Activated CD8-positive, alpha-beta memory T cell treated with anti-CD3 and anti-CD28 coated beads, Interleukin-2, amount 50 U/mL, for 24 hours (primary cell): Measurements from ENCODE around the gene LGALS7B.
"Not testable (repeated sequence)": the region's sequence is repeated elsewhere in the genome, so short reads cannot be mapped to it uniquely, and the experiment has no call there.

Source experiments
- DNase-seq: peaks from one replicate; pipeline ENCODE4 v3.0.0-alpha.2; 2020; ENCODE audit errors: extremely low read depth

The LGALS7B gene

DNA sequence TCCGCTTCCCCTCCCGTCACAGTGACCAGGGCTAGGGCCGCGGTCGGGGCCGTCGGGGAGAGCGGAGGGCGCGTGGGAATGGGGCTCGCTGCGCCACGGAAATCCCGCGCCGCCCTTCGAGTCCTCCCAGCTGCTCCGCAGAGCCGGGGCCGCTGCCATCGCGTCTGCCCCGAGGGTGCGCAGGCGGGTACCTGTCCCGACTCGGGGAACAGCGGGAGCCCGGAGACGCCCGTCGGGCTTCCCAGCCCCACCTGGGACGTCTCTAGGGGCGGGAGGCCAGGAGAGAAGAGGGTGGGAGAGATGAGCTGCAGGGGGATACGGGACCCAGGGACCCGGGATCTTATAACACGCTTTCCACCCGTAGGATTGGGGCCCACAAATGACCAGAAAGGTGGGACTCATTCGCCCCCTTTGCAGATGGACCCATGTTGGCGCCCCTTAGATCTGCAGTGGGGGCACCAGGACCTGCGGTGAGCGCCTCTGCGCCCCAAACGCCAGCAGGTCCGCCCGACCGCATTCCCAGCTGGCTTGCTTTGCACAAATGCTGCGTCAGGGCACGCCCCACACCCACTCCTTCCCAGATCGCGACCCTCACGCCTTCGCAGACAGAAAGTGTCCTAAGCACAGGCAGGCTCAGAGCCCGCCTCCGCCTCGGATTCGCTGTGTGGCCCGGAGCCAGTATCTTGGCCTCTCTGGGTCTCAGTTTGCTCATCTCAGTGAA, 18.6 kb upstream of the LGALS7B start:
- DNase-seq = not testable (repeated sequence)

DNA sequence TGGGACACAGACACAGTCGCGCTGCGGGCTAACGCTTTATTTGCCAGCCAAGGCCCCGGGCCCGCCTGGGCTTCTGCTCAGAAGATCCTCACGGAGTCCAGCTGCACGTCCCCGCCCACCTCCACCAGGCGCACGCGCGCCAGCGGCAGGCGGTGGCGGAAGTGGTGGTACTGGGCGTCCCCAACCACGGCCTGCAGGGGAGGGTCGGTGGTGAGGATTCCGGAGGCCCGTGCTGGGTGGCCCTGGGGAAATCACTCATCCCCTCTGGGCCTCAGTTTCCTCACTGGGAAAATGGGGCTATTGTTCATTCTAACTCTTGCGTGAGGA, 18.1 kb upstream of the LGALS7B start:
- not testable (repeated sequence) for DNase-seq

DNA sequence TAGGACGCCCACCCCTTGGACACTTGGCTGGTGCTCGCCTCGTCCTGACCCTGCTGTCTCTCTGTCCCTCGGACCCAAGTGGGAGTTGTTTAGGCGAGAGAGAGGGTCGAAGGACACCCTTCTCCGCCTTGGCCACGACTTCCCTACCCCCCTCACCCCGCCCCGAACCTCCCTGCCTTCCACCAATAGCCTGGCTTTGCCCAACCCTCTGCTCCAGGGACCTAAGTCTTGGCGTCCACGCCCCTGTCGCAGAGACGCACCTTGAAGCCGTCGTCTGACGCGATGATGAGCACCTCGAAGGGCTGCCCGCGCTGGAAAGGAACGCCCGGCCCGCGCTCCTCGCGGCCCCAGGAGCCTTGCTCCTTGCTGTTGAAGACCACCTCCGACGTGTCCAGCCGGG, 17.4 kb upstream of the LGALS7B start:
- not testable (repeated sequence) for DNase-seq

- no peak for DNase-seq
These were observed 15.4 kb upstream of the LGALS7B start, which contains the start of gene LGALS7 for GRCh38 chr19:38773469-38774177. Gene LGALS7 (minus strand): TSS chr19:38773517. CDS start chr19:38773492, 25 bp downstream.

- DNase-seq = no peak
These were observed 14.6 kb upstream of the LGALS7B start for GRCh38 chr19:38774181-38774950.

GRCh38 chr19:38778733-38779132, 10.3 kb upstream of the LGALS7B start:
- no peak for DNase-seq

DNA sequence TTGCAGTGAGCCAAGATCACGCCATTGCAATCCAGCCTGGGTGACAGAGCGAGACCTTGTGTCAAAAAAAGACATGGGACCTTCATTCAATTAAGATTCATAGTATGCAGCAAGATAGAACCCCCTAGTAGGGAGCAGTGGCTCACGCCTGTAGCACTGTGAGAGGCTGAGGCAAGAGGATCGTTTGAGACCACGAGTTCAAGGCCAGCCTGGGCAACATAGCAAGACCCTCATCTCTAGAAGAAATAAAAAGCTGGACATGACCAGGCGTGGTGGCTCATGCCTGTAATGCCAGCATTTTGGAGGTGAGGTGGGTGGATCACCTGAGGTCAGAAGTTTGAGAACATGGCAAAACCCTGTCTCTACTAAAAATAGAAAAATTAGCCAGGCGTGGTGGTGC, 8.6 kb upstream of the LGALS7B start:
- no peak for DNase-seq

- no peak for DNase-seq
These were observed 7.9 kb upstream of the LGALS7B start for GRCh38 chr19:38781058-38781457.

GRCh38 chr19:38782212-38782611, 6.8 kb upstream of the LGALS7B start:
- DNase-seq = not testable (repeated sequence)

GRCh38 chr19:38784224-38784623, 4.8 kb upstream of the LGALS7B start:
- DNase-seq = no peak

DNA sequence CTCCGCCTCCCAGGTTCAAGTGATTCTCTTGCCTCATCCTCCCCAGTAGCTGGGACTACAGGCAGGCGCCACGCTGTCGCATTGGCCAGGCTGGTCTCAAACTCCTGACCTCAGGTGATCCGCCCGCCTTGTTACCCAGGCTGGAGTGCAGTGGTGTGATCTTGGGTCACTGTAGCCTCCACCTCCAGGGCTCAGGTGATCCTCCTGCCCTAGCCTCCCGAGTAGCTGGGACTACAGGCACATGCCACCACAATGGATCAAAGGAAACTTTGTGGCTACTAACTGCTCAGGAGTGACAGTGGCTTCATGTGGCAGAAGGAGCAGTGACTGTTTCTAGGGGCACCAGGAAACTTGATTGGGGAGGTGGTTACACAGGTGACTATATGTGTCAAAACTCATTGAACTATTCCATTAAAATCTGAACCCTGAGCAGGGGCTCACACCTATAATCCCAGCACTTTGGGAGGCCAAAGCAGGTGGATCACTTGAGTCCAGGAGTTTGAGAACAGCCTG, 3.8 kb upstream of the LGALS7B start:
- DNase-seq = no peak

- DNase-seq = not testable (repeated sequence)
These were observed 2.9 kb upstream of the LGALS7B start for GRCh38 chr19:38786061-38786460.

DNA sequence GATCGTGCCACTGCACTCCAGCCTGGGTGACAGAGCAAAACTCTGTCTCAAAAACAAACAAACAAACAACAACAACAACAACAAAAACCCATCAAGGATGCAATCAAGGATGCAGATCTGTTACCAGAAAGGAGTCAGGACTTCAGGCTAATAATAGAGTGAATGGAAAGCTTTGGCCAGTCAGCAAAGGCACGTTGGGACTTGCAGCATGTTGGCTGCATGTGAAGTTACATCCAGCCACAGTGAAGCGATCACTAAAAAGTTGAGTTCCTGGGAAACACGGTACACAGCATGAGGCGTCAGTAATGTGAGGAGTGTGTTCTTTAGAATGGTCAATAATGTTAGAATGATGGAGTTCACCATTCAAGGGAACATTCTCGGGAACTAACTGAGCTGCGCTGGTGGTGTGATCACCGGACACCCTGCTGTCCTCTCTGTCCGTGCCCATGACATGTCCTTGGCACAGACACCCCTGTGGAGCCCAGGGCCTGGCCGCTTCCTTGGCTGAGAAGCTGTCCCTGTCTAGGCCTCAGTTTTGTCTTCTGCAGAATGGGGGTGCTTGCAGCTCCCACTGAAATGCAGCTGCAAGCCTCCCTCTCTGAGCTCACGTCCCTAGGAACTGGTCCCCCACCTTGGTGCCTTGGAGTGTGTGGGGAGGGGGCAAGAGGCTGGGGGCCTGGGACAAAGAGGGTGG, 2.3 kb upstream of the LGALS7B start:
- no peak for DNase-seq

DNA sequence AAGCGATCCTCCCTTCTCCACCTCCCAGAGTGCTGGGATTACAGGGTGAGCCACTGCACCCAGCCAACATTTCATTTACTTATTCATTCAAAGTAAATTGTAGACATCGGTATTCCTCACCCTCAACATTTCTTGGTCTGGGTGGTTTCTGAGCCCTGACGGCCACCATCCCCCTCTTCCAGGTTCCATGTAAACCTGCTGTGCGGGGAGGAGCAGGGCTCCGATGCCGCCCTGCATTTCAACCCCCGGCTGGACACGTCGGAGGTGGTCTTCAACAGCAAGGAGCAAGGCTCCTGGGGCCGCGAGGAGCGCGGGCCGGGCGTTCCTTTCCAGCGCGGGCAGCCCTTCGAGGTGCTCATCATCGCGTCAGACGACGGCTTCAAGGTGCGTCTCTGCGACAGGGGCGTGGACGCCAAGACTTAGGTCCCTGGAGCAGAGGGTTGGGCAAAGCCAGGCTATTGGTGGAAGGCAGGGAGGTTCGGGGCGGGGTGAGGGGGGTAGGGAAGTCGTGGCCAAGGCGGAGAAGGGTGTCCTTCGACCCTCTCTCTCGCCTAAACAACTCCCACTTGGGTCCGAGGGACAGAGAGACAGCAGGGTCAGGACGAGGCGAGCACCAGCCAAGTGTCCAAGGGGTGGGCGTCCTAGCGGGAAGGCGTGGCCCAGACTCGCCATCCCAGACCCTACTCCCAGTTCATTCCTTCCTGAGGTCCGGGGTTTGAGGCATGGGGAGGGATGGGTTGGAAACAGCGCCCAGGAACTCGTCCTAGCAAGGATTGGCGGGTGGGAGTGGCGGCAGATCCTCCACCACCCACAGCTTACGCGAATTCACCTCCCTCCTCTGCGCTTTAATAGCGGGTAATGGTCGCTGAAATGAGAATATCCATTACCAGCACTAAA, 1.8 kb downstream of the LGALS7B start:
- not testable (repeated sequence) for DNase-seq

GRCh38 chr19:38791451-38792064, 2.6 kb downstream of the LGALS7B start:
- not testable (repeated sequence) for DNase-seq

DNA sequence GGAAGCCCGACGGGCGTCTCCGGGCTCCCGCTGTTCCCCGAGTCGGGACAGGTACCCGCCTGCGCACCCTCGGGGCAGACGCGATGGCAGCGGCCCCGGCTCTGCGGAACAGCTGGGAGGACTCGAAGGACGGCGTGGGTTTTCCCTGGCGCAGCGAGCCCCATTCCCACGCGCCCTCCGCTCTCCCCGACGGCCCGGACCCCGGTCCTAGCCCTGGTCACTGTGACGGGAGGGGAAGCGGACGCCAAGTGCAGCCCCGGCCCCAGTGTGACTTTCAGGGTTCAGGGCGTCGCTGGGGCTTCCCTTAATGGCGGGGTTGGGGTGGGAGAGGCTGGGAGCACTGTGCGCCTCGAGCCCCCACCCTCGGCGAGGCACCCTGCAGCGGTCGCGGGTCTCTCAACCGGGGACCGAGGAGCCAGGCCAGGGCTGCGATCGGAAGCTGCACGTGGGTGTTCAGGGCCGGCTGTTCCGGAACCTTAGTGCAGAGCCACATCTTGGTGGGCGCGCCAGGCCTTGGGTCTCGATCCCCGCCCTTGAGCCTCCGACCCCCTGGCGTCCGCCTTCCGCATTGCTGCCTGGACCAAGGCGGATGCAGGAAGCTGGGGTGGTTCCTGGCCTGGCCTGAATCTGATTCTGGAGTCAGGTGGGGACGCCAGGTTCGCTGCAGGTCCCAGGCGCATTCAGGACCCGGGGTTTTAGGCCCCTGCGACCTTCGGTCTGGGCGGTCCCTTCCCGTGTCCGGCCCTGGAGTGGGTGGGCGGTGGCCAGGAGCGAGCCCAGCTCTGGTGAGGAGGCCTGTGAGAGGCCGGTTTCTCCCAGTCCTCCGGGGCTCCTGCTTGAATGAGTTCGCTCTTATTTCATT, 3.5 kb downstream of the LGALS7B start:
- no peak for DNase-seq

GRCh38 chr19:38793177-38793576, 4.2 kb downstream of the LGALS7B start:
- no peak for DNase-seq

GRCh38 chr19:38793671-38794070, 4.7 kb downstream of the LGALS7B start:
- no peak for DNase-seq

DNA sequence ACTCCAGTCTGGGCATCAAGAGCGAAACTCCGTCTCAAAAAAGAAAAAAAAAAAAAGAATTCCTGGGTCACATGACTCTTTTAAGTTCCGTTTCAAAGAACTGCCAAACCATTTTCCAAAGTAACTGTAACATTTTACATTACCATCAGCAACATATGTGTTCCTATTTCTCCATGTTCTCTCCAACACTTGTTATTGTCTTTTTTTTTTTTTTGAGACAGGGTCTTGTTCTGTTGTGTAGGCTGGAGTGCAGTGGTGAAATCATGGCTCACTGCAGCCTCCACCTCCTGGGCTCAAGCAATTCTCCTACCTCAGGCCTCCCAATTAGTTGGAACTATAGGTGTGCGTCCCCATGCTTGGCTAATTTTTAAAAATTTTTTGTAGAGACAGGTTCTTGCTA, 6.5 kb downstream of the LGALS7B start:
- DNase-seq = no peak
